ENCODE data around the gene OSBPL6.

- TF ChIP-seq EZH2 (IDR thresholded peaks at IDR 0.05; ENCODE audit: borderline replicate concordance, insufficient read depth, low read depth, low read length, poor library complexity, severe bottlenecking), result no peak
- no peak for TF ChIP-seq CTCF (IDR thresholded peaks at IDR 0.05)
Observed at GRCh38 chr2:178315078-178315477, 120.8 kb downstream of the OSBPL6 start.
